ENCODE data around the gene LARGE1.

The LARGE1 gene

GRCh38 chr22:33563220-33563964, 356.9 kb downstream of the LARGE1 start:
- no peak for DNase-seq (ENCODE audit: low read depth in 2 of 2)

GRCh38 chr22:33562501-33562900, 357.8 kb downstream of the LARGE1 start:
- DNase-seq (ENCODE audit: low read depth in 2 of 2), result no peak

- no peak for DNase-seq (ENCODE audit: low read depth in 2 of 2)
These were observed 359.0 kb downstream of the LARGE1 start for GRCh38 chr22:33561149-33561807.

- no peak for DNase-seq (ENCODE audit: low read depth in 2 of 2)
These were observed 362.4 kb downstream of the LARGE1 start for GRCh38 chr22:33557836-33558235.

GRCh38 chr22:33555814-33556522, 364.3 kb downstream of the LARGE1 start:
- no peak for DNase-seq (ENCODE audit: low read depth in 2 of 2)

- DNase-seq (ENCODE audit: low read depth in 2 of 2), result no peak
These were observed 366.8 kb downstream of the LARGE1 start for GRCh38 chr22:33553493-33553892.

- DNase-seq (ENCODE audit: low read depth in 2 of 2), result no peak
These were observed 375.6 kb downstream of the LARGE1 start for GRCh38 chr22:33544707-33545106.

GRCh38 chr22:33542722-33543121, 377.6 kb downstream of the LARGE1 start:
- no peak for DNase-seq (ENCODE audit: low read depth in 2 of 2)

- DNase-seq (ENCODE audit: low read depth in 2 of 2), result no peak
These were observed 378.1 kb downstream of the LARGE1 start for GRCh38 chr22:33542153-33542552.

GRCh38 chr22:33539902-33540751, 380.1 kb downstream of the LARGE1 start:
- no peak for DNase-seq (ENCODE audit: low read depth in 2 of 2)

- DNase-seq (ENCODE audit: low read depth in 2 of 2), result no peak
These were observed 380.9 kb downstream of the LARGE1 start for GRCh38 chr22:33539202-33539901.

GRCh38 chr22:33538277-33538885, 381.9 kb downstream of the LARGE1 start:
- no peak for DNase-seq (ENCODE audit: low read depth in 2 of 2)

- no peak for DNase-seq (ENCODE audit: low read depth in 2 of 2)
These were observed 383.2 kb downstream of the LARGE1 start for GRCh38 chr22:33537059-33537458.

GRCh38 chr22:33535937-33536875, 384.1 kb downstream of the LARGE1 start:
- DNase-seq (ENCODE audit: low read depth in 2 of 2), result no peak

- DNase-seq (ENCODE audit: low read depth in 2 of 2), result no peak
These were observed 390.7 kb downstream of the LARGE1 start for GRCh38 chr22:33529424-33530113.

- DNase-seq (ENCODE audit: low read depth in 2 of 2), result no peak
These were observed 392.1 kb downstream of the LARGE1 start for GRCh38 chr22:33528183-33528582.

GRCh38 chr22:33526434-33527107, 393.7 kb downstream of the LARGE1 start:
- DNase-seq (ENCODE audit: low read depth in 2 of 2), result no peak

- DNase-seq (ENCODE audit: low read depth in 2 of 2), result no peak
These were observed 395.6 kb downstream of the LARGE1 start for GRCh38 chr22:33524511-33525260.
